Panc1 (cell line): Measurements from ENCODE around the gene CDYL.

Source experiments
- CTCF ChIP-seq: fragments of 450-650 bp; IDR thresholded peaks from 2 replicates; pipeline ENCODE4 v1.5.1; 2017; ENCODE audit warnings: mild to moderate bottlenecking
- POLR2AphosphoS5 ChIP-seq: IDR thresholded peaks from 2 replicates; pipeline ENCODE4 v1.6.1; 2012; ENCODE audit warnings: mild to moderate bottlenecking, low read depth, low read length, moderate library complexity
- TCF7L2 ChIP-seq: IDR thresholded peaks from 2 replicates; pipeline ENCODE4 v1.6.1; 2011; ENCODE audit warnings: mild to moderate bottlenecking, low read depth, low read length, inconsistent platforms

GRCh38 chr6:4731996-4732395, 44.2 kb upstream of the CDYL start:
- TF ChIP-seq CTCF (no peak), POLR2AphosphoS5 (no peak), TCF7L2 (no peak)
